NCI-H2227 treated with DMSO at 0.1 percent for 48 hours (cell line): ENCODE measurements around the gene NUDT5.

Experiments
- DNase-seq: peaks from one replicate; lab custom pipeline; 2025; lab: John Stamatoyannopoulos, UW

The NUDT5 gene

GRCh38 chr10:12162927-12163326 lies 32.8 kb downstream of the NUDT5 start:
- DNase-seq: no peak

DNA sequence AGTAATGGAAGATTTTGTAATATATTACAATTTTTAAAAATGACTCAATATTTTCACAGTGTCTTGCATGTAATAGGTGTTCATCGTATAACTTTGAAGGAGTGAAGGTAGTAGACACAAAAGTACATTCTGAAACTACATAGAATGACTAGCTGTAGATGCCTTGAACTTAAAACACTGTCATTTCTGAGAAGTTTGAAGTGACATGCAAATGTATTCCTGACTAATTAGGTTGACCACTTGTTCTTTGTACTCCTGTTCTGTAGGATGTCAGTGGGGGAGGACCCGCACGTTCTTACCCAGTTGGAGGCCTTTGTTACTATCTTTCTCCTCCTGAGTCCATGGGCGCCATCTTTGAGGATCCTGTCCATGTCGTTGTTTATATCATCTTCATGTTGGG lies 35.0 kb downstream of the NUDT5 start:
- no peak for DNase-seq

- no peak for DNase-seq
Observed at GRCh38 chr10:12158111-12158510, 37.6 kb downstream of the NUDT5 start.

DNA sequence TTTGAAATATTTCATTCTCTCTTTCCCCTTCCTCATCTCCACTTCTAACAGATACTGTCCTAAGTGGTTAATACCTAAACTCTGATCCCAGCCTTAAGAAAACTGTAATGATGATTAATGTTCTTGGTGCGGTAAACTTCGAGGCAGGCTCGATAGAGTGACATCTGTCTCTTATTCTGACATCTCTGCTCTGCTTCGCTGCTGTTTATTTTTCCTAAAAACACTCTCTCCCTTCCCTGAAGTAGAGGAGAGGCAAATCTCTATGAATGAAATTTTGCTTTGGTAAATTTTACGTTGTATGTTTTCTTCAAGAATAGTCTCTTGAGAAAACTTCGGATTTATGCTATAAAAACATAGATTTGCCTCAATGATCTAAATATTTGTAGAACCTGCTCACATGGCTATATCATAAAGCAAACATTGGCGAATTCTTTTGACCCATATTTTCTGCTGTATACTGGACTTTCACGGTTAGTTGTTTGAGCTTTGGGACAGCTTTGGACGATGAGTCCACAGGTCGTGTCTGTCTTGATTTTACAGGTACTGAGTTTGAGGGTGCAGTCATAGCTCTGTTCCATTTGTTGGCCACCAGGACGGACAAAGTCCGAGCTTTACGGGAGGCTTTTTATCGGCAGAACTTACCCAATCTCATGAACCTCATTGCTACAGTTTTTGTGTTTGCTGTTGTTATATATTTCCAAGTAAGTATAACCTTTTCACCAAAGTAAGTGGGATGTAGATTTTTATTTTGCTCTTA lies 39.1 kb downstream of the NUDT5 start:
- no peak for DNase-seq

DNA sequence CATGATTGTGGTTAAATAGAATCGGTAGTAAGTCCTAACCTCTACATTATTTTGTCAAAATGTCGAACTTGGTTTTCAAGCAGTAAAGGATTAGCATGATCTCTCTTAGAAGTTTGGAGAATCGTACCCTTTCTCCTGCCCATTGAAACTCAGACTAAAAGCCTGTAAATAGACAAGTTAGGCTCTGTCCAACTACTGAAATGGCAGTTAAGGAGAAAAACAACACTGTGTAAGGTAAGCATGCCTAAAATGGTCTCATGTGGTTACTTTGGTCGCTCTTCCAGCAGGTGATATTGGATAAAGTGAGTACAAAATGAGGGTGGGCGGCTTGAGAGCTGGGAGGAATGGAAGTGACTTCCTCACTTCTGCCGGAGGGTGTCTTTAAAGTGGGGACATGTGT lies 41.2 kb downstream of the NUDT5 start:
- no peak for DNase-seq

GRCh38 chr10:12150163-12150562 lies 45.5 kb downstream of the NUDT5 start:
- DNase-seq: no peak

DNA sequence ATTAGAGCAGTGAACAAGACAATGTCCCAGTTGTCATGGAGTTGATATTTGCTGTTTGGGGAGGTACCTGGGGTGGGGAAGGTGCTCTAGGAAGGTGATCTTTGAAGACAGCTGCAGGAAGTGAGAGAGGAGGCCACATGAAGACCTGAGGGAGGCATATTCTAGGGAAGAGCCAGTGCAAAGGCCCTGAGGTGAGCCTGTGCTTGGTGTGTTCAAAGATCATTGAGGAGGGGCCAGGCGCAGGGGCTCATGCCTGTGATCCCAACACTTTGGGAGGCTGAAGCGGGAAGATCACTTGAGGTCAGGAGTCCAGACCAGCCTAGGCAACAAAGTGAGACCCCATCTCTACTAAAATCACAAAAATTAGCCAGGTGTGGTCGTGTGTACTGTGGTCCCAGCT lies 51.2 kb downstream of the NUDT5 start:
- no peak for DNase-seq

GRCh38 chr10:12140038-12140437 lies 55.7 kb downstream of the NUDT5 start:
- DNase-seq: no peak

DNA sequence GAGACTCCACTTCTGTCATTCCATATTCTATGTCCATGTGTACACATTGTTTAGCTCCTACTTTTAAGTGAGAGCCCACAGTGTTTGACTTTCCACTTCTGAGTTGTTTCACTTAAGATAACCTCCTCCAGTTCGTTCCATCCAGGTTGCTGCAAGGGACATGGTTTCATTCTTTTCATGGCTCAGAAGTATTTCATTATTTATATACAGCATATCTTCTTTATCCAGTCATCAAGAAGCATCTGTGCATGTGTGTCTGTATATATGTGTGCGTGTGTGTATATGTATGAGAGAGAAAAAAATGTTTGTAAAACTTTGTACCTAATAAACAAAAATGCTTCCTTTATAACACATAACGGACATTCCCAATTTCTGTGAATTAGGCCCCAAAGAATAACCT lies 60.1 kb downstream of the NUDT5 start:
- no peak for DNase-seq

- DNase-seq: peak; percentile 25
Observed at GRCh38 chr10:12130237-12130872, 65.3 kb downstream of the NUDT5 start.

DNA sequence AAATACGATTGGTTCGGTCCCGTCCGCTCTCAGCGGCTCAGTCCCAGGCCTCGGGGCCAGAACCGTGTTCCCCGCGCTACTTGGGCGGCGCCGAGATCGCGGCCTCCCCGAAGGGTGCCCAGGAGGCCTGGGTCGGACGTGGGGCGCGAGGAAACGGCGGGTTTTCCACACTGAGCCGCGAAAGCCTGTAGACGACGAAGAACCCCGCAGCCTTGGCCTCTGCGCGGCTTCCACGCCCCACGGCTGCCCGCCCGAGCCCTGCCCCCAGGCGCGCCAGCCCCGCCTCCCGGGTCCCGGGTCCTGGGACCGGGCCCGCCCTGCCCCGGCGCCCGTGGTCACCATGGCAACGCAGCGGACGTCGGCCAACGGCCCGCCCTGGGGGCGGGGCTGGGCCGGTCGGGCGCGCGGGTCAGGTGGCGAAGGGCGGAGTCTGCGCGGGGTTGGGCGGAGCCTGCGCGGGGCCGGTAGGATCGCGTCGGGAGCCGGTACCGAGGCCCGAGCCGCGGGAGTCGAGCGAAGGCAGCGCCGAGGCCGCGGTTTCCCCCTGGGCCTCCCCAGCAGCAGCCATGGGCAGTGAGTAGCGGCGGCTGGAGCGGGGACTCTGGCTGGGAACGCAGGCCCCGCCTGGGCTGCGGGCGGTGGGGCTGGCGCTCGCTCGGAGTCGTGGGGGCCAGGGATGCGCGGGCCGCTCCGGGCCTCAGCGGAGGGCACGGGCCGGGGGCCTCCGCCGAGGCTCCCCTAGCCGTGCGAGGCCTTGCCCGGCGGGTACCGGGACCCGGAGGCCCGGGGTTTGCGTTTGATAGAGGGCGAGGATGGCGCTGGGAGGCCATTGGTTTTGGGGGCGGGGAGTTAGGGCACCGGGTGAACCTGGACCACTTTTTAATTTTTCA lies 66.2 kb downstream of the NUDT5 start, which contains the start of gene SEC61A2:
Gene SEC61A2 (plus strand): TSS at position 456 of the 890 bp plus-strand sequence. CDS start 111 bp downstream, at position 567.
- DNase-seq: peak; percentile 82

- no peak for DNase-seq
Observed at GRCh38 chr10:12121673-12122072, 74.0 kb downstream of the NUDT5 start.
